Activated CD8-positive, alpha-beta memory T cell treated with anti-CD3 and anti-CD28 coated beads, Interleukin-2, amount 50 U/mL, for 1 hour (primary cell): ENCODE results near the gene FANCD2.
"Not testable (repeated sequence)": the region's sequence is repeated elsewhere in the genome, so short reads cannot be mapped to it uniquely, and the experiment has no call there.

ENCODE experiments used
- DNase-seq: peaks from one replicate; pipeline ENCODE4 v3.0.0-alpha.2; 2020; ENCODE audit errors: extremely low read depth

FANCD2 gene

GRCh38 chr3:10026084-10026890 lies at the start of gene FANCD2:
FANCD2 (plus strand) TSS chr3:10026437; CDS start chr3:10028658, 2,221 bp downstream.
- peak; percentile 67 for DNase-seq

GRCh38 chr3:9976721-9977709 lies 49.2 kb upstream of the FANCD2 start:
- DNase-seq: no peak

- no peak for DNase-seq
These were observed 47.4 kb upstream of the FANCD2 start for GRCh38 chr3:9978710-9979305.

GRCh38 chr3:9980251-9980650 lies 46.0 kb upstream of the FANCD2 start:
- DNase-seq: no peak

GRCh38 chr3:9986230-9986725 lies 40.0 kb upstream of the FANCD2 start:
- peak; percentile 10 for DNase-seq

- no peak for DNase-seq
These were observed 32.0 kb upstream of the FANCD2 start for GRCh38 chr3:9994086-9994844.

- no peak for DNase-seq
These were observed 25.6 kb upstream of the FANCD2 start for GRCh38 chr3:10000686-10001085.

- DNase-seq: no peak
These were observed 23.3 kb upstream of the FANCD2 start for GRCh38 chr3:10002951-10003350.

- no peak for DNase-seq
These were observed 21.7 kb upstream of the FANCD2 start for GRCh38 chr3:10004506-10004905.

GRCh38 chr3:10004960-10005564 lies 21.2 kb upstream of the FANCD2 start:
- no peak for DNase-seq

- no peak for DNase-seq
These were observed 20.0 kb upstream of the FANCD2 start for GRCh38 chr3:10006048-10006761.

- no peak for DNase-seq
These were observed 19.5 kb upstream of the FANCD2 start for GRCh38 chr3:10006762-10007090.

- no peak for DNase-seq
These were observed 19.0 kb upstream of the FANCD2 start for GRCh38 chr3:10007126-10007782.

GRCh38 chr3:10008216-10008587 lies 18.0 kb upstream of the FANCD2 start:
- DNase-seq: not testable (repeated sequence)

- no peak for DNase-seq
These were observed 17.5 kb upstream of the FANCD2 start for GRCh38 chr3:10008588-10009344.

- DNase-seq: no peak
These were observed 15.8 kb upstream of the FANCD2 start for GRCh38 chr3:10010421-10010877.

- peak; percentile 21 for DNase-seq
These were observed 15.3 kb upstream of the FANCD2 start for GRCh38 chr3:10010878-10011465.

GRCh38 chr3:10011631-10012030 lies 14.6 kb upstream of the FANCD2 start:
- no peak for DNase-seq

GRCh38 chr3:10012106-10012505 lies 14.1 kb upstream of the FANCD2 start:
- DNase-seq: no peak
